ENCODE measurements around the gene MYRFL. TPM values are rescaled to one million over a fixed set of nuclear protein-coding genes. Genes with fewer than 3 reads are reported as not detected.

The MYRFL gene
- total RNA-seq, 1 experiment from 2014 or later, result 0.57 TPM

DNA sequence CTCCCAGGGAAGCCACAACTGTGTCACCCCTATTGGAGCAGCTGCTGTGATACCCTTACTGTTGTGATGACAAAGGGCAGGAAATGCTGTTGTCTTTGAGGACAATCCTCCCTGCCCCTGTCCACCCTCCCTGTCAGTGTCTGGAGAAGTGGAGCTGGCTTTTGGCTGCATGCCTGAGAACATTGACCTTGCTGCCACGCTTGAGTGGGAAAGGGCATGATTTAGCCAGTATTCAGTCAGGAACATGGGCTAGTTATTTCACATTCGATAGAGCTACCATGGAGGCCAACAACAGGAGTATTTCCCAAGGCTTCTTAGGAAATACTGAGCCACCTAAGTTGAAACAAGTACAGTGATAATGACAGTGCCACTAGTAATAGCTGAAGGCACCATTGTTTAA lies 59.4 kb downstream of the MYRFL start:
- no peak overlapping the region for H2AFZ ChIP-seq (ENCODE audit: low read length)
- no peak overlapping the region for H3K23ac ChIP-seq (ENCODE audit: insufficient read length, low read depth, low read length)
- H3K4me2 ChIP-seq (ENCODE audit: insufficient read depth, insufficient read length, low read length), result no peak overlapping the region
- no peak overlapping the region for H3K14ac ChIP-seq (ENCODE audit: insufficient read depth, low read length)
- H3K36me3 Mint-ChIP-seq (ENCODE audit: insufficient read depth in 1 of 3, low read depth in 3 of 3), result no peaks in the 10 kb centered on the region
- no peak overlapping the region for H3T11ph ChIP-seq (ENCODE audit: low read length)
- no peaks in the 10 kb centered on the region for H3K27me3 Mint-ChIP-seq (ENCODE audit: low read depth)
- no peaks in the 10 kb centered on the region for H3K9me3 Mint-ChIP-seq
- no peaks in the 10 kb centered on the region for H3K4me1 ChIP-seq (ENCODE audit: insufficient read depth, low read length)
- H3K4me1 Mint-ChIP-seq, result peaks cover 4 to 13% of the 10 kb centered on the region in 2 experiments; a peak in 2 of 4 replicates
- no peak for DNase-seq
- H4K5ac ChIP-seq (ENCODE audit: insufficient read length, low read depth, low read length), result no peak overlapping the region
- H3K27me3 ChIP-seq (ENCODE audit: insufficient read depth, low read length), result no peaks in the 10 kb centered on the region
- no peak overlapping the region for H3K4ac ChIP-seq (ENCODE audit: low read depth, low read length)
- H3K79me2 ChIP-seq (ENCODE audit: insufficient read depth, low read length), result no peaks in the 10 kb centered on the region
- no peak overlapping the region for H2BK120ac ChIP-seq (ENCODE audit: low read depth, low read length, poor library complexity, severe bottlenecking)
- H3K27ac Mint-ChIP-seq, result no peak overlapping the region
- H3K9ac ChIP-seq (ENCODE audit: extremely low read depth, insufficient read length, low read length), result no peak overlapping the region
- H3K56ac ChIP-seq (ENCODE audit: insufficient read length, low read depth, low read length), result no peak overlapping the region
- no peak overlapping the region for H4K8ac ChIP-seq (replicated peaks; ENCODE audit: insufficient read length, low read depth, low read length)
- TF ChIP-seq, protein P1, sequence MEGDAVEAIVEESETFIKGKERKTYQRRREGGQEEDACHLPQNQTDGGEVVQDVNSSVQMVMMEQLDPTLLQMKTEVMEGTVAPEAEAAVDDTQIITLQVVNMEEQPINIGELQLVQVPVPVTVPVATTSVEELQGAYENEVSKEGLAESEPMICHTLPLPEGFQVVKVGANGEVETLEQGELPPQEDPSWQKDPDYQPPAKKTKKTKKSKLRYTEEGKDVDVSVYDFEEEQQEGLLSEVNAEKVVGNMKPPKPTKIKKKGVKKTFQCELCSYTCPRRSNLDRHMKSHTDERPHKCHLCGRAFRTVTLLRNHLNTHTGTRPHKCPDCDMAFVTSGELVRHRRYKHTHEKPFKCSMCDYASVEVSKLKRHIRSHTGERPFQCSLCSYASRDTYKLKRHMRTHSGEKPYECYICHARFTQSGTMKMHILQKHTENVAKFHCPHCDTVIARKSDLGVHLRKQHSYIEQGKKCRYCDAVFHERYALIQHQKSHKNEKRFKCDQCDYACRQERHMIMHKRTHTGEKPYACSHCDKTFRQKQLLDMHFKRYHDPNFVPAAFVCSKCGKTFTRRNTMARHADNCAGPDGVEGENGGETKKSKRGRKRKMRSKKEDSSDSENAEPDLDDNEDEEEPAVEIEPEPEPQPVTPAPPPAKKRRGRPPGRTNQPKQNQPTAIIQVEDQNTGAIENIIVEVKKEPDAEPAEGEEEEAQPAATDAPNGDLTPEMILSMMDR (conservative IDR thresholded peaks at IDR 0.05), result no peak
- no peak overlapping the region for H2BK15ac ChIP-seq (ENCODE audit: low read depth, low read length)
- no peaks in the 10 kb centered on the region for H4K20me1 ChIP-seq (ENCODE audit: control insufficient read depth, insufficient read depth, insufficient read length)
- no peak overlapping the region for H4K91ac ChIP-seq (ENCODE audit: insufficient read length, low read depth, low read length)
- H2BK20ac ChIP-seq (ENCODE audit: low read depth, low read length, poor library complexity, severe bottlenecking), result no peak overlapping the region
- no peak overlapping the region for H2BK12ac ChIP-seq (ENCODE audit: insufficient read length, low read depth, low read length)
- no peaks in the 10 kb centered on the region for H3K23me2 ChIP-seq (ENCODE audit: insufficient read length, low read depth, low read length, poor library complexity, severe bottlenecking)
- H3K27ac ChIP-seq (ENCODE audit: insufficient read length, low read depth, low read length), result no peak overlapping the region
- H3K9me3 ChIP-seq (ENCODE audit: control insufficient read depth, low read depth, low read length), result no peaks in the 10 kb centered on the region
- no CpG with 5 or more reads among the region's 2 CpGs for WGBS (ENCODE audit: extremely low coverage, insufficient read length, low lambda C conversion rate)
- no peak overlapping the region for H2AK5ac ChIP-seq (ENCODE audit: insufficient read length, low read length)
- H2BK5ac ChIP-seq (ENCODE audit: insufficient read length, low read length), result no peak overlapping the region
- H3K18ac ChIP-seq (ENCODE audit: insufficient read length, low read depth, low read length), result no peak overlapping the region
- no peak overlapping the region for H3K4me3 Mint-ChIP-seq
- no peaks in the 10 kb centered on the region for H3K79me1 ChIP-seq (ENCODE audit: insufficient read depth, low read depth, low read length, poor library complexity, severe bottlenecking)
